GM21528 (cell line): ENCODE measurements around the gene AASDH.

Experiments
- ATAC-seq: cut with Tn5 transposase; IDR thresholded peaks from one replicate; pipeline ENCODE4 v1.9.1; 2021; ENCODE audit warnings: mild to moderate bottlenecking, moderate library complexity; ENCODE audit not compliant: unreplicated experiment, low FRiP score

The AASDH gene

GRCh38 chr4:56288663-56289062 is 98.6 kb downstream of the AASDH start:
- no peak for ATAC-seq
